Heart right ventricle (tissue), 16 donors: ENCODE results near the gene PRKRIP1. TPM values are rescaled to one million over a fixed set of nuclear protein-coding genes. Genes with fewer than 3 reads are reported as not detected.

ENCODE experiments used
- ATAC-seq, 8 donors: fragments of 200-7000 bp; cut with Tn5 transposase; one replicate each; pipeline ENCODE4 v1.9.1; 2020; ENCODE audit warnings: mild to moderate bottlenecking in 8 of 8, moderate library complexity in 8 of 8, moderate number of reproducible peaks in 1 of 8
- DNase-seq, 2 donors: peaks; one replicate each; pipeline ENCODE4 v3.0.0-alpha.2; 2020
- H3K27ac ChIP-seq, 10 donors: fragments of 200-600 bp; sonication (generic) in 2 of 10; one replicate each; pipeline versions ENCODE4 v1.5.0 to v1.8.0; 2020 to 2022; ENCODE audit warnings: mild to moderate bottlenecking in 3 of 10
- H3K27me3 ChIP-seq, 7 donors: fragments of 200-600 bp; one replicate each; pipeline ENCODE4 v1.8.0; 2021 to 2022; ENCODE audit warnings: mild to moderate bottlenecking in 2 of 7
- H3K36me3 ChIP-seq, 9 donors: fragments of 200-600 bp; sonication (generic) in 1 of 9; one replicate each; pipeline versions ENCODE4 v1.5.0 to v1.8.0; 2020 to 2022; ENCODE audit warnings: mild to moderate bottlenecking in 2 of 9
- H3K4me1 ChIP-seq, 9 donors: fragments of 200-600 bp; sonication (generic) in 1 of 9; one replicate each; pipeline versions ENCODE4 v1.5.0 to v1.8.0; 2020 to 2022; ENCODE audit warnings: mild to moderate bottlenecking in 4 of 9
- H3K4me3 ChIP-seq, 10 donors: fragments of 200-600 bp; sonication (generic) in 2 of 10; one replicate each; pipeline versions ENCODE4 v1.5.0 to v1.8.0; 2020 to 2022; ENCODE audit warnings: mild to moderate bottlenecking in 7 of 10, moderate library complexity in 2 of 10
- H3K9me3 ChIP-seq, 11 donors: fragments of 200-600 bp in 10 of 11; sonication (generic) in 2 of 11; one replicate each; pipeline versions ENCODE4 v1.5.0 to v1.8.0; 2013 to 2022; ENCODE audit warnings: mild to moderate bottlenecking in 2 of 11, control low read depth in 1 of 11, moderate library complexity in 1 of 11
- CTCF ChIP-seq, 9 donors: fragments of 200-600 bp; sonication (generic) in 2 of 9; IDR thresholded peaks; one replicate each; pipeline versions ENCODE4 v1.5.0 to v1.8.0; 2021 to 2022; ENCODE audit warnings: antibody characterized with exemption in 9 of 9, mild to moderate bottlenecking in 5 of 9, moderate library complexity in 1 of 9
- WGBS, 2 donors: extraction: QIAGEN DNeasy Blood & Tissue Kit; methylation state at CpG; one replicate each; pipeline ENCODE4 v1.1.7; 2013; ENCODE audit warnings: inconsistent platforms in 1 of 2; 5-methylcytosine and 5-hydroxymethylcytosine counted together
- intact Hi-C, 10 donors: fragments of 100-400 bp; cut with DNase I; formaldehyde crosslinking; loops; one replicate each; pipeline versions ENCODE4 v1.11.1 to v1.14.2; 2022
- polyA plus RNA-seq, 2 donors: library from polyadenylated mRNA; stranded (reverse); fragments of 200-250 nt; gene quantifications; one replicate each; pipeline ENCODE4 v1.2.3, GENCODE V29; 2013
- total RNA-seq, 10 donors: library from RNA; stranded (reverse); fragmentation: NEBNext Ultra II Directional in 3 of 10; extraction: Animal tissue kit (Norgen Biotek cat#: 25700) in 3 of 10; gene quantifications; one replicate each; pipeline versions ENCODE4 v1.2.1 to v1.2.4, GENCODE V29; 2021 to 2023
- donor health status: Arrhythmogenic right ventricular cardiomyopathy.
- donor health status: ischemic (EF 13 %, LVEDD 7.1; RV severe dilation, severe dysfunction).
- donor health status: healthy with polysubstance abuse.
- donor health status: DM: no; HTN: yes; CAD: no.
- donor health status: DM: no; HTN: no; CAD: no.
- donor health status: ischemic (EF 25% LVEDD 6.9; RV normal size, moderate dysfunction).
- donor health status: ischemic (EF 25% LVEDD 5.7; RV mildly dilated, moderate dysfunction).
- donor health status: healthy.
- donor health status: DM: yes; HTN: yes; CAD: no.
- donor health status: Ischemic cardiomyopathy.
- donor health status: ischemic (EF 35%, LVEDD 5.7; RV mildly dilated, moderate dysfunction).
- donor health status: nonischemic (EF 11% LVEDD 7.7; RV severe dilation, severe dysfunction).
- donor health status: DM: yes; HTN: yes; CAD: no.
- donor health status: PGD.
- donor health status: ischemic (EF 29% LVEDD 5.4; RV normal size, mild dysfunction).
- donor health status: nonischemic (EF 23%, LVEDD 6.1; RV moderate dilation, normal function).

Gene PRKRIP1
- total and polyA plus RNA-seq, 12 donors, result 7.1 to 28.2 (median 11.3) TPM

DNA sequence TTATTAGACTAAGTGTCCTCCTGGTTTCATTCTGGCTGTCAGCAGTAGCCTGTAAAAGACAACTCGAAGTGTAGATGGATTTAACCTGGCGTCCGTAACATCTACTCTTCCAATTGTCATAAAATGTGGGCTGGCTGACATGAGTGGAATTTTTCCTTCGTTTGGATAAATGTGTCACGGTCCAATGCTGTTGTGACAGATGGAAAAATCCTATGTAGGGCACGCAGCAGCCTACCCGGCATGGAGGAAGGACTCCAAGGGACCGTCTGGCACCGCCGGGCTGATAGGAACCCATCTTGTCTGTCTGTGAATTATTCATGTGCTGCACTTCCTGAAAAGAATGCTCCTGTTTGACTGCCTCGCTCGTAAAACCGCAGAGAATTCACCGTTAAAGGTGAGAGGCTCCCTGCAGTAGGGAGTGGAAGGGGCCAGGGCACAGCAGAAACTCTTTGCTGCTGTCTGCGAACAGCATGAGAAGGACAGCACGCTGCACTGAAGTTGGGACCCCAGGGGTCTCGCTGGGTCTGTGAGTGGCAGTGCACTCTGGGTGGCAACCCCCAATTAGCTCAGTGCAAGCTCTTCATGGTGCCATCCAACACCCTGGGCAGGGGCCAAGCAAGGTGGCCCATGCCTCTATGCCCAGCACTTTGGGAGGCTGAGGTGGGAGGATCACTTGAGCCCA, 35.6 kb downstream of the PRKRIP1 start:
- peaks cover 0 to 63% (median 12%) of the 10 kb centered on the region in 9 donors for H3K4me1 ChIP-seq
- H3K36me3 ChIP-seq, result peaks cover 0 to 19% (median under 1%) of the 10 kb centered on the region in 9 donors
- no peak overlapping the region for H3K4me3 ChIP-seq
- ATAC-seq (peak in 1 of 8 donors; percentile 33), DNase-seq (no peak)
- H3K9me3 ChIP-seq, result no peaks in the 10 kb centered on the region
- H3K27me3 ChIP-seq, result no peaks in the 10 kb centered on the region
- no peak for TF ChIP-seq CTCF (IDR thresholded peaks at IDR 0.05)
- intact Hi-C loops, result no loop called here
- H3K27ac ChIP-seq, result peak overlapping the region in 3 of 10 donors; percentile 2 to 96 (median 29)
- 53 to 55% methylated on average over 17 of the region's 17 CpGs for WGBS, 2 donors

DNA sequence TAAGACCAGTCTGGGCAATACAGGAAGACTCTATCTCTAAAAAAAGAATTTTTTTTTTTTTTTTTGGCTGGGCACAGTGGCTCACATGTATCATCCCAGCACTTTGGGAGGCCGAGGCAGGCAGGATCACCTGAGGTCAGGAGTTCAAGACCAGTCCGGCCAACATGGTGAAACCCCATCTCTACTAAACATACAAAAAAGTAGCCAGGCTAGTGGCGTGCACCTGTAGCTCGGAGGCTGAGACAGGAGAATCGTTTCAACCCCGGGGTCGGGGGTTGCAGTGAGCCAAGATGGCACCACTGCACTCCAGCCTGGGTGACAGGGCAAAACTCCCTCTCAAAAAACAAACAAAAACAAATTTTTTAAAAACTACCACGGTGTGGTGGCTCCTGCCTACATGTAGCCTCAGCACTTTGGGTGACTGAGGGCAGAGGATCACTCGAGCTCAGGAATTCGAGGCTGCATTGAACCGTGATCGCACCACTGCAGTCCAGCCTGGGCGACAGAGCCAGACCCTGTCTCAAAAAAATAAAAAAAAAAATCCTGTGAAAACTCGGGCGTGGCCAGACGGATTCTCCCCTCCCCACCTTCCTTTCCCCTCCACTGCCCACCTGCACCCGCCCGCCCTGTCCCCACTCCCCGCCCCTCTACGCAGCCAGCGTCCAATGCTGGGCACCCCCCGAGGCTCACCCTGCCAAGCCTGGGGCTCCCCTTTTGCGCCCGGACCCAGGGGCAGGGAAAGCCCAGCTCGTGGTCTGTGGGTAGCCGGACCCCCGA, 36.5 kb downstream of the PRKRIP1 start:
- Histone ChIP-seq H3K27me3 (no peaks in the 10 kb centered on the region), H3K4me3 (peak overlapping the region in 9 of 10 donors; percentile 71 to 97 (median 83)), H3K4me1 (peaks cover 0 to 54% (median 12%) of the 10 kb centered on the region in 9 donors), H3K27ac (peak overlapping the region in 7 of 10 donors; percentile 56 to 96 (median 65)), H3K9me3 (no peaks in the 10 kb centered on the region), H3K36me3 (peaks cover 0 to 17% (median 0%) of the 10 kb centered on the region in 9 donors)
- ATAC-seq (peak; percentile 6 to 42 (median 13)), DNase-seq (no peak)
- TF ChIP-seq CTCF (IDR thresholded peaks at IDR 0.05), result no peak
- intact Hi-C loops, result no loop called here
- WGBS, 2 donors, result 34 to 38% methylated on average over 24 to 27 of the region's 27 CpGs

DNA sequence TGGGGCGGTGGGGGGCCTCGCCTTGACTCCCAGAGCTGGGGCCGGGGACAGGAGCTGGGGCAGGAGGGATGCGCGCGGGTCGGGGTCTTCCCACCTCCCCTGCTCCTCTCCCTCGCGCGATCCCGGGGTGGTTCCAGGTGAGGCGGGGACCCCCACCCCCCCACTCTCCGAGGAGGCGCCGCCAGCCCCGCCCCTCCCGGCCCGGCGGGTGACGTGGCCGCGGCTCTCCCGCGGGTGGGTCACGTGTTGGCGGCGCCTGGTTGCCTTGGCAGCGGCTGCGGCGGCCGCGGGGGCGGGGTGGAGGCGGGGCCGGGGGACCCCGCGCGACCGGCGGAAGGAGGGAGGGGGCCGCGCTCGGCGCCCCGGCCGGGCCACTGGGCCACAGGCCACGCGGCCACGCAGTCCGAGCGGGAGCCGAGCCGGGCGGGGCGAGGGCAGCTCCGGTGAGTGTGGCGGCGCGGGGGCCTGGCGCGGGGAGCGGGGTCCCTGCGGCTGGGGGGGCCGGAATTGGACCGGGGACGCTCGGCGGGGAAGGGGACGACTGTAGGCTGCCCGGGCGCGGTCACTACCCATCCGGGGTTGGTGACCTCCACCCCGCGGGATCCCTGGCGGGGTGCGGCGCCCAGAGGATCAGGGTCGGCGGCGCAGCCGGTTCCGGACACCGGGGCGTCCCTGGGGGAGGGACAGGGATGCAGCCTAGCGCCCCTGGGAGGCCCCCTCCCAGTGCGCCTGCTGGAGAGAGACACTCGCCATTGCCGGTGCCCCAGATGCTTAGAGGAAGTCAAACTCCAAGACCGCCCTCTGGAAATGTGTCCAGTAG, 37.3 kb downstream of the PRKRIP1 start, which contains the start of gene ORAI2:
Gene ORAI2 (plus strand): TSS at position 357 of the 820 bp plus-strand sequence. CDS start 5,382 bp downstream, outside the sequence.
- peak; percentile 78 to 85 for DNase-seq
- H3K4me3 ChIP-seq, result peak within 1 kb of the TSS; percentile 67 to 97 (median 82)
- intact Hi-C loops, result no loop called here
- H3K27ac ChIP-seq, result peak within 1 kb of the TSS in 8 of 10 donors; percentile 64 to 96 (median 78)
- H3K36me3 ChIP-seq, result peaks cover 0 to 23% (median 0%) of the 10 kb centered on the region in 9 donors
- no peaks in the 10 kb centered on the region for H3K27me3 ChIP-seq
- ATAC-seq, result peak; percentile 71 to 90 (median 82)
- H3K4me1 ChIP-seq, result peaks cover 0 to 49% (median 12%) of the 10 kb centered on the region in 9 donors
- H3K9me3 ChIP-seq, result no peaks in the 10 kb centered on the region
- TF ChIP-seq CTCF (IDR thresholded peaks at IDR 0.05), result no peak
- 1% methylated on average over 56 to 90 of the region's 90 CpGs for WGBS, 2 donors
